HT-29 (cell line): ENCODE results near the gene CRISPLD2. TPM values are rescaled to one million over a fixed set of nuclear protein-coding genes. Genes with fewer than 3 reads are reported as not detected.
A peak's percentile ranks its signal among the peaks of the same experiment; 100 is the strongest.
"Not testable (repeated sequence)": the region's sequence is repeated elsewhere in the genome, so short reads cannot be mapped to it uniquely, and the experiment has no call there.

Experiments
- DNase-seq: peaks from one replicate; pipeline ENCODE4 v3.0.0-alpha.2; 2015; ENCODE audit warnings: low spot score
- total RNA-seq: library from RNA; depleted of rRNA; stranded (reverse); fragments of >200 nt; shearing (Covaris generic); gene quantifications from 2 replicates; pipeline ENCODE4 v1.2.3, GENCODE V29; 2014

The CRISPLD2 gene
- total RNA-seq, 1 experiment from 2014 or later = 0.74 TPM

- DNase-seq = no peak
Measured at GRCh38 chr16:84929421-84930297, 109.9 kb downstream of the CRISPLD2 start.

DNA sequence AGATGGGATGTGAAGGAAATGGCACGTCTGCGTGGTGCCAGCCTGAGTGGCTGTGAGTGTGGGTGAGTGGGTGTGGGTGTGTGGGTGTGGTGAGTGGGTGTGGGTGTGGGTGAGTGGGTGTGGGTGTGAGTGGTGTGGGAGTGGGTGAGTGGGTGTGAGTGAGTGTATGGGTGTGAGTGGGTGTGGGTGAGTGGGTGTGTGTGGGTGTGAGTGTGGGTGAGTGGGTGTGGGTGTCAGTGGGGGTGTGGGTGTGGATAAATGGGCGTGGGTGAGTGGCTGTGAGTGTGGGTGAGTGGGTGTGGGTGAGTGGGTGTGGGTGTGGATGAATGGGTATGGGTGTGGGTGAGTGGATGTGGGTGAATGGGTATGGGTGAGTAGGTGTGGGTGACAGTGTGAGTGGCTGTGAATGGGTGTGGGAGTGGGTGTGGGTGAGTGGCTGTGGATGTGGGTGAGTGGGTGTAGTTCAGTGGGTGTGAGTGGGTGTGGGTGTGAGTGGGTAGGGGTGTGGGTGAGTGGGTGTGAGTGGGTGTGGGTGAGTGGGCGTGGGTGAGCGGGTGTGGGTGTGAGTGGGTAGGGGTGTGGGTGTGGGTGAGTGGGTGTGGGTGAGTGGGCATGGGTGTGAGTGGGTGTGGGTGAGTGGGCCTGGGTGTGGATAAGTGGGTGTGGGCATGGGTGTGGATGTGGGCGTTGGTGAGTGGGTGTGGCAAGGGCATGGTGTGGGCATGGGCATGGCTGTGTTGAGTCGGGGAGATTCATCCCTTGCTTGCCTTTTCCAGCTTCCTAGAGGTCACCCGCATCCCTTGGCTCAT is 110.7 kb downstream of the CRISPLD2 start:
- DNase-seq = no peak

- DNase-seq = no peak
Measured at GRCh38 chr16:84931107-84931494, 111.3 kb downstream of the CRISPLD2 start.

DNA sequence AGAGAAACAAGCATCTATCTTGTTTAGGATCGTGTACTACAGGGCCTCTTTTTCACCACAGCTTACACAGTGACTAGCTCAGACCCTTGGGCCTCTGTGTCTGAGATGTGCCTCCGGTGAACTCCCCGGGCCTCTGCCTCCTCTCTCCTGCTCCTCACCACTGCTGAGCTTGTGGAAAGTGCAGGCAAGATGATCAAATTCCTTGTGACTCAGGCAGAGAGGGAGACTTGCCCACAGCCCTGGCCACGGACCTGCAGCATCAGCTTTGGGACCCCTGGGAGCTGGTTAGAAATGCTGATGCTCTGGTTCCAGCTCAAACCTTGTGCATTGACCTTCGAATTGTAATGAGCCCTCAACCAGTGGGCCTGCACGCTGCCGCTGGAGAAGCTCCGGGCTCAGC is 111.7 kb downstream of the CRISPLD2 start:
- DNase-seq = no peak

GRCh38 chr16:84932681-84933080 is 112.9 kb downstream of the CRISPLD2 start:
- no peak for DNase-seq

GRCh38 chr16:84933774-84934631 is 114.2 kb downstream of the CRISPLD2 start:
- DNase-seq = no peak

DNA sequence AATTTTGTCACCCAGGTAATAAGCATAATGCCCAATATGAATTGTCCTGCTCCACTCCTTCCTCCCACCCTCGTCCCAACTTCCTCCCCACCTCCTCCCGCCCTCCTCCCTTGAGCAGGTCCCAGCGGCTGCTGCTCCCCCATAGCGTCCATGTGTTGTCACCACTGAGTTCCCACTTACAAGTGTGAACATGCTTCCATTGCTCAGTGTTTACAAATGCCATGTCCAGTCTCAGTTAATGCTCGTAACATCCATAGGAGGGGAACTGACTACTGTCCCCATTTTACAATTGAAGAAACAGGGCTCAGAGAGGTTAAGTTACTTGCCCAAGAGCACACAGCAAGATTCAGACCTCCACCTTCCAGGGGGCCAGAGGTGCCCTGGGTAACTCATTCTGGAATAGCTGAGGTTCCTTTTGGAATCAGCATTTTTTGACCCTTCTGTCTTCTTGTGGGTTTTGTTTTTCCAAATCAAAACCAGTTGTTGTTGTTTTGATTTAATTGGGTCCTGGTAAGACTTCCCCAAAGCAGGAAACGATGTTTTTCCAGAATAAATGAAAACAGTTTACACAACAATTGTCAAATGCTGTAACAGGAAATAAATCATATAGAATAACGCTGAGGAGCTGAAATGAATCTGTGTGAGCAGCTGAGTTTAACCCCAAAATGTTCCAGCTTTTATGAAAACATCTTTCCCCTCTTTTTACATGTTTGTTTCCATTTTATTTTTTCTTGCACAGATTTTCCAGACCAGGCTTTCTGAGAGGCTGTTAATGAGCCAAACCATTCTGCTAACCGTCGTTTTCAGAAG is 117.6 kb downstream of the CRISPLD2 start:
- no peak for DNase-seq

GRCh38 chr16:84938616-84939015 is 118.8 kb downstream of the CRISPLD2 start:
- not testable (repeated sequence) for DNase-seq

DNA sequence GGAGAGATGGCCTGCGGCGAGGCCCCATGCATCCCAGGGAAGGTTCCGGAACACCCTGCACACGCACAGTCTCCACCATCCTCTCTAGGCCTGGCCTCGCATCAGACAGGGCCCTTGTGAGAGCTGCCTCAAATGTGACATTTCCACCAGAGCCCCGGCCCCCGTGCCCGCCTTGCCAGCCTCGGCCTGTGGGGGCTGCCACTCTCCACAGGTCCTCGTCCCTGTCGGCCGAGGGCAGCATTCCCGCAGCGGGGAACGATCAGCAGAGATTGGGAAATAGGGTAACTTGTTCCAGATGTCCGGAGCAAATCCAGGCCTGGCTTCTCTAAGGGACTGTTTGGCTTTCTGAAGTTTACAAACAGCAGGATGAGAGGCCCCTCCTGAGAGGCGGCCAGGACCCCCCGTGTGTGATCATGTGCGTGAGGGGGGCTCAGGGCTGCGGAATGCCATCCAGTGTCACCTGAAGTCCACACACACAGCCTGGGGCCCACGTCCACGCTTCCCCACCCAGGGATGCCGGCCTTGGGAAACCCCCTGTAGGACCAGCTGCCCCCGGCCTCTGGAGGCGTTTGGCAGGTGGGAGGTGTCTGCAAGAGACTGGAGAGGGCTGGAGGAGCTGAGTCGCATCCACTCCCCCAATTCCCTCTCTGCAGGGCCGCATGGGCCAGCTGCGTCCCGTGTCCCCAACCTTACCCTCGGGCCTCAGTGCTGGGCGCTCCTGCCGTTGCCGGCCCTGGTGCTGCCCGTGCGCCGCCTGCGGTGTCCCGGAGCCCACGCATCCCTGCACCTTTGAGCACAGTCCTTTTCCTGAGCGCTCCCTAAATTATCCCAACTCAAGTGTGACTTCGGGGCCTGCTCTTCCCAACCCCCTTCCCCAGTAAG is 121.1 kb downstream of the CRISPLD2 start:
- no peak for DNase-seq

- no peak for DNase-seq
Measured at GRCh38 chr16:84941921-84942320, 122.1 kb downstream of the CRISPLD2 start.

DNA sequence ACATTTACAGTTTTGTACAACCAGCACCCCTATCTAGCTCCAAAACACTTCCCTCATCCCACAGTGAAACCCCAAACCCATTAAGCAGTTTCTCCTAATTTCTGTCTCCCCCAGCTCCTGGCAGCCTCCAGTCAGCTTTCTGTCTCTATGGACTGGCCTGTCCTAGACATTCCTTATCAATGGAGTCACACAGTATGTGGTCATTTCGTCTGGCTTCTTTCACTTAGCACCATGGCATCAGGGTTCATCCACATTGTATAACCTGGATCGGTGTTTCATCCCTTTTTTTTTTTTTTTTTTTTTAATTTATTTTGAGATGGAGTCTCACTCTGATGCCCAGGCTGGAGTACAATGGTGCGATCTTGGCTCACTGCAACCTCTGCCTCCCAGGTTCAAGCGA is 123.0 kb downstream of the CRISPLD2 start:
- no peak for DNase-seq

DNA sequence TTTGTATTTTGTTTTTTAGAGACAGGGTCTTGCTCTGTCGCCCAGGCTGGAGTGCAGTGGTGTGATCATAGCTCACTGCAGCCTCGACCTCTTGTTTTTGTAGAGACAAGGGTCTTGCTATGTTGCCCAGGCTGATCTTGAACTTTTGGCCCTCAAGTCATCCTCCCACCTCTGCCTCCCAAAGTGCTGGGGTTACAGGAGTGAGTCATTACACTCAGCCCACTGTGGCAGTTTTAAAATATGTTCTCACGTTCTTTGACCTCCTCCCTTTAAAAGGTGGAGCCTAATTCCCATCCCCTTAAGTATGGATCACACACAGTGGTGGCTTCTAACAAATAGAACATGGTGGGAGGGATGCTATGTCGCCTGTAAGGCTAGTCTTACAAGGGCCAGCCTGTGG is 123.8 kb downstream of the CRISPLD2 start:
- no peak for DNase-seq

- DNase-seq = peak; percentile 17
Measured at GRCh38 chr16:84947022-84947421, 127.2 kb downstream of the CRISPLD2 start.

- DNase-seq = no peak
Measured at GRCh38 chr16:84947996-84948850, 128.4 kb downstream of the CRISPLD2 start.

DNA sequence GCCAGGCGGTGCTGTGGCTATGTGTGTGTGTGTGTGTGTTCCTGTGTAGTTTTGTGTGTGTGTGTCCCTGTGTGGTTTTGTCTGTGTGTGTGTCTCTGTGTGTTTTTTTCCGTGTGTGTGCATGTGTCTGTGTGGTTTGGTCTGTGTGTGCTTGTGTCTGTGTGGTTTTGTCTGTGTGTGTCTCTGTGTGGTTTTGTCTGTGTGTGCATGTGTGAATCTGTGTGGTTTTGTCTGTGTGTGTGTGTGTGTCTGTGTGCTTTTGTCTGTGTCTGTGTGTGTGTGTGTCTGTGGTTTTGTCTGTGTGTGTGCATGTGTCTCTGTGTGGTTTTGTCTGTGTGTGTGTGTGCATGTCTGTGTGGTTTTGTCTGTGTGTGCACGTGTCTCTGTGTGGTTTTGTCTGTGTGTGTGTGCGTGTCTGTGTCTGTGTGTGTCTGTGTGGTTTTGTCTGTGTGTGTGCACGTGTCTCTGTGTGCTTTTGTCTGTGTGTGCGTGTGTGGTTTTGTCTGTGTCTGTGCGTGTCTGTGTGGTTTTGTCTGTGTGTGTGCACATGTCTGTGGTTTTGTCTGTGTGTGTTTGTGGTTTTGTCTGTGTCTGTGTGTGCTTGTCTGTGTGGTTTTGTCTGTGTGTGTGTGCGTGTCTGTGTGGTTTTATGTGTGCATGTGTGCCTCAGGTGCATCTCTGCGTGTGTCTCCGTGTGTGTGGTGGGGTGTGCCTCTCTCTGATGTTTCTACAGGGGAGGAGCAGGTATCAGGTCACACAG is 129.2 kb downstream of the CRISPLD2 start:
- no peak for DNase-seq

DNA sequence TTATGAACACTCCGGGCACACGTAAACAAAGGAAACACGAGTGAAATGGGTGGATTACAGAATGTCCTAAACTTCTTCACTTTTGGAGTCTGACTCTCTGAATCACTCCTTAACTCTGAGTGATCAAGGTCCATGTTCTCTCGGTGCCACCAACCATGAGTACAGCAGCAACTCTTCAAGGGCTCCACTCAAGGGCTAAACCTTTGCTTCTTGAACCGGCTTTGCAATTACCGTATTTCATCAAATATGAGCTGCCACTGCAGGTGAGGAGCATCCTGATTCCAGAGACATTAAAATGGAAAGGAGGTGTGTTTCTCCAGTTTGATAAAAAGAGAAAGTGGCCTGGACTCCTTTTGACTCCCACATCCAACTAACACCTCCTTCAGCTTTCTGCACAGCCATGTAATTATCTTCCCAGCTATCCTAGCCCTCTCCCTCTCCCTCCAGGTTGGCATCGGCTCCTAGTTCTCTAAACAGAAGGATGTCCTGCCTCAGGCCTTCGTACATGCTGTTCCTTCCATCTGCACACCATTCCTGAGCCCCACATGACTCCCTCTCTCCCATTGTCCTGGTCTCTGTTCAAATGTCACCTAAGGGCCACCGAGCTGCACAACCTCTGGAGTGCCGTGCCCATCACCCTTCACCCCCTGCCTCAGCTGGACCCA is 130.1 kb downstream of the CRISPLD2 start:
- peak; percentile 3 for DNase-seq

- peak; percentile 30 for DNase-seq
Measured at GRCh38 chr16:84950906-84951305, 131.1 kb downstream of the CRISPLD2 start.
